Effector memory CD8-positive, alpha-beta T cell (primary cell): Measurements from ENCODE around the gene IBA57.

Experiments used
- ATAC-seq: fragments of 150-1000 bp; cut with Tn5 transposase; replicated peaks from 2 replicates; pipeline ENCODE4 v1.10.0; 2021; ENCODE audit warnings: mild to moderate bottlenecking, moderate library complexity
- DNase-seq, 3 experiments: peaks; one replicate each; pipeline ENCODE4 v3.0.0; 2021
- H3K27ac Mint-ChIP-seq, 2 donors: one replicate each; pipeline ENCODE4 v1.8.0; 2022; ENCODE audit warnings: mild to moderate bottlenecking in 2 of 2, mixed read lengths in 2 of 2, moderate library complexity in 2 of 2
- H3K27me3 Mint-ChIP-seq, 2 donors: one replicate each; pipeline ENCODE4 v1.8.0; 2022; ENCODE audit warnings: mixed read lengths in 2 of 2
- H3K36me3 Mint-ChIP-seq: one replicate; pipeline ENCODE4 v1.8.0; 2022; ENCODE audit warnings: mild to moderate bottlenecking, moderate library complexity, mixed read lengths; ENCODE audit not compliant: insufficient read depth
- H3K4me1 Mint-ChIP-seq, 2 donors: one replicate each; pipeline ENCODE4 v1.8.0; 2022; ENCODE audit warnings: low read depth in 2 of 2, mixed read lengths in 2 of 2
- H3K4me3 Mint-ChIP-seq, 2 donors: one replicate each; pipeline ENCODE4 v1.8.0; 2022; ENCODE audit warnings: mild to moderate bottlenecking in 2 of 2, mixed read lengths in 2 of 2, moderate library complexity in 2 of 2
- H3K9me3 Mint-ChIP-seq, 2 donors: one replicate each; pipeline ENCODE4 v1.8.0; 2022; ENCODE audit warnings: mixed read lengths in 2 of 2

The IBA57 gene

GRCh38 chr1:228207851-228208821, 42.5 kb downstream of the IBA57 start, which contains the start of gene OBSCN:
Gene OBSCN, plus strand, starts transcription at chr1:228208044. Its CDS starts 3,740 bp downstream, at chr1:228211784.
- H3K27ac Mint-ChIP-seq: no peak within 1 kb of the TSS
- no peaks in the 10 kb centered on the region for H3K27me3 Mint-ChIP-seq
- no peak for ATAC-seq
- no peaks in the 10 kb centered on the region for H3K9me3 Mint-ChIP-seq
- H3K4me3 Mint-ChIP-seq: no peak within 1 kb of the TSS
- peaks cover 0 to 1% of the 10 kb centered on the region in 2 donors for H3K4me1 Mint-ChIP-seq
- H3K36me3 Mint-ChIP-seq: peaks cover 3% of the 10 kb centered on the region
- no peak for DNase-seq

- H3K27ac Mint-ChIP-seq: no peak overlapping the region
Measured at GRCh38 chr1:228208831-228209551, 43.4 kb downstream of the IBA57 start.

GRCh38 chr1:228209657-228210056, 44.1 kb downstream of the IBA57 start:
- Mint-ChIP-seq H3K4me3 (no peak overlapping the region), H3K9me3 (no peaks in the 10 kb centered on the region), H3K27ac (no peak overlapping the region), H3K36me3 (no peaks in the 10 kb centered on the region), H3K4me1 (peaks cover 3 to 5% of the 10 kb centered on the region in 2 donors), H3K27me3 (no peaks in the 10 kb centered on the region)
- no peak for ATAC-seq
- DNase-seq: no peak

More at GRCh38 chr1:228208831-228209551, 43.4 kb downstream of the IBA57 start:
- Mint-ChIP-seq H3K36me3 (no peaks in the 10 kb centered on the region), H3K4me3 (no peak overlapping the region), H3K4me1 (peaks cover 3 to 5% of the 10 kb centered on the region in 2 donors), H3K9me3 (no peaks in the 10 kb centered on the region), H3K27me3 (no peaks in the 10 kb centered on the region)
- DNase-seq (no peak), ATAC-seq (no peak)

- ATAC-seq (no peak), DNase-seq (no peak)
- peaks cover 3 to 5% of the 10 kb centered on the region in 2 donors for H3K4me1 Mint-ChIP-seq
- H3K36me3 Mint-ChIP-seq: no peaks in the 10 kb centered on the region
- no peaks in the 10 kb centered on the region for H3K9me3 Mint-ChIP-seq
- H3K27ac Mint-ChIP-seq: no peak overlapping the region
- no peak overlapping the region for H3K4me3 Mint-ChIP-seq
- no peaks in the 10 kb centered on the region for H3K27me3 Mint-ChIP-seq
Measured at GRCh38 chr1:228210076-228210651, 44.6 kb downstream of the IBA57 start.

- H3K4me3 Mint-ChIP-seq: peak overlapping the region; percentile 55 to 64
- H3K9me3 Mint-ChIP-seq: no peaks in the 10 kb centered on the region
- DNase-seq (no peak), ATAC-seq (no peak)
- H3K36me3 Mint-ChIP-seq: no peaks in the 10 kb centered on the region
- H3K4me1 Mint-ChIP-seq: peaks cover 3 to 6% of the 10 kb centered on the region in 2 donors
- H3K27me3 Mint-ChIP-seq: no peaks in the 10 kb centered on the region
- no peak overlapping the region for H3K27ac Mint-ChIP-seq
Measured at GRCh38 chr1:228210712-228211530, 45.3 kb downstream of the IBA57 start.

- H3K9me3 Mint-ChIP-seq: no peaks in the 10 kb centered on the region
- no peaks in the 10 kb centered on the region for H3K27me3 Mint-ChIP-seq
- ATAC-seq (no peak), DNase-seq (no peak)
- H3K36me3 Mint-ChIP-seq: peaks cover under 1% of the 10 kb centered on the region
- H3K4me1 Mint-ChIP-seq: peaks cover 3 to 10% of the 10 kb centered on the region in 2 donors
- peak overlapping the region; percentile 55 to 64 for H3K4me3 Mint-ChIP-seq
- no peak overlapping the region for H3K27ac Mint-ChIP-seq
Measured at GRCh38 chr1:228211531-228212414, 46.2 kb downstream of the IBA57 start.

GRCh38 chr1:228212415-228212965, 46.9 kb downstream of the IBA57 start:
- ATAC-seq (no peak), DNase-seq (no peak)
- H3K27ac Mint-ChIP-seq: peak overlapping the region in 1 of 2 donors; percentile 85
- peaks cover 2% of the 10 kb centered on the region for H3K36me3 Mint-ChIP-seq
- no peaks in the 10 kb centered on the region for H3K27me3 Mint-ChIP-seq
- peaks cover 3 to 10% of the 10 kb centered on the region in 2 donors for H3K4me1 Mint-ChIP-seq
- no peaks in the 10 kb centered on the region for H3K9me3 Mint-ChIP-seq
- H3K4me3 Mint-ChIP-seq: peak overlapping the region; percentile 84 to 85

GRCh38 chr1:228212966-228213844, 47.6 kb downstream of the IBA57 start:
- peaks cover 2% of the 10 kb centered on the region for H3K36me3 Mint-ChIP-seq
- H3K9me3 Mint-ChIP-seq: no peaks in the 10 kb centered on the region
- DNase-seq (peak; percentile 76 to 80 (median 77)), ATAC-seq (peak; percentile 93)
- peaks cover 3 to 10% of the 10 kb centered on the region in 2 donors for H3K4me1 Mint-ChIP-seq
- H3K27me3 Mint-ChIP-seq: no peaks in the 10 kb centered on the region
- H3K4me3 Mint-ChIP-seq: peak overlapping the region; percentile 84 to 85
- H3K27ac Mint-ChIP-seq: peak overlapping the region; percentile 52 to 85

GRCh38 chr1:228213917-228214808, 48.6 kb downstream of the IBA57 start:
- Mint-ChIP-seq H3K4me1 (peaks cover 3 to 10% of the 10 kb centered on the region in 2 donors), H3K27ac (no peak overlapping the region), H3K4me3 (peak overlapping the region; percentile 84 to 85), H3K9me3 (no peaks in the 10 kb centered on the region), H3K36me3 (peaks cover 2% of the 10 kb centered on the region), H3K27me3 (no peaks in the 10 kb centered on the region)
- DNase-seq (no peak), ATAC-seq (no peak)

- no peak for ATAC-seq
- Mint-ChIP-seq H3K27ac (no peak overlapping the region), H3K4me3 (peak overlapping the region; percentile 84 to 85), H3K27me3 (no peaks in the 10 kb centered on the region), H3K4me1 (peaks cover 3 to 10% of the 10 kb centered on the region in 2 donors), H3K36me3 (peaks cover 2% of the 10 kb centered on the region), H3K9me3 (no peaks in the 10 kb centered on the region)
- DNase-seq: no peak
Measured at GRCh38 chr1:228214921-228215662, 49.5 kb downstream of the IBA57 start.
